Measurements from ENCODE around the gene SIDT2. TPM values are rescaled to one million over a fixed set of nuclear protein-coding genes. Genes with fewer than 3 reads are reported as not detected.

Gene SIDT2
- total RNA-seq, 4 donors from 2014 or later: 42.6 to 130 (median 74.7) TPM

GRCh38 chr11:117199916-117200812 is 21.6 kb downstream of the SIDT2 start:
- no peak for TF ChIP-seq CTCF (IDR thresholded peaks at IDR 0.05)
- TF ChIP-seq EP300 (IDR thresholded peaks at IDR 0.05): no peak
- no peak for TF ChIP-seq POLR2AphosphoS5 (IDR thresholded peaks at IDR 0.05)
- TF ChIP-seq POLR2A (IDR thresholded peaks at IDR 0.05): no peak
- DNase-seq (ENCODE audit: low spot score in 2 of 2): no peak
- 73% methylated on average over 10 of the region's 13 CpGs for WGBS
- no peaks in the 10 kb centered on the region for H3K27me3 ChIP-seq
- H3K9me3 ChIP-seq: no peaks in the 10 kb centered on the region
- peaks cover 21% of the 10 kb centered on the region for H3K4me1 ChIP-seq
- peak overlapping the region; percentile 76 for H3K27ac ChIP-seq
- H3K4me3 ChIP-seq: peak overlapping the region; percentile 40
- peaks cover 47% of the 10 kb centered on the region for H3K36me3 ChIP-seq

GRCh38 chr11:117200813-117201657 is 22.5 kb downstream of the SIDT2 start:
- peak overlapping the region; percentile 76 for H3K27ac ChIP-seq
- peak overlapping the region; percentile 40 for H3K4me3 ChIP-seq
- DNase-seq (ENCODE audit: low spot score in 2 of 2): no peak
- peaks cover 21% of the 10 kb centered on the region for H3K4me1 ChIP-seq
- TF ChIP-seq EP300 (IDR thresholded peaks at IDR 0.05) (no peak), CTCF (IDR thresholded peaks at IDR 0.05) (no peak), POLR2A (IDR thresholded peaks at IDR 0.05) (no peak), POLR2AphosphoS5 (IDR thresholded peaks at IDR 0.05) (no peak)
- H3K36me3 ChIP-seq: peaks cover 46% of the 10 kb centered on the region
- WGBS: 86% methylated on average over 12 of the region's 12 CpGs
- no peaks in the 10 kb centered on the region for H3K9me3 ChIP-seq
- no peaks in the 10 kb centered on the region for H3K27me3 ChIP-seq

GRCh38 chr11:117201658-117202305 is 23.2 kb downstream of the SIDT2 start:
- H3K36me3 ChIP-seq: peaks cover 38% of the 10 kb centered on the region
- TF ChIP-seq CTCF (IDR thresholded peaks at IDR 0.05) (no peak), POLR2A (IDR thresholded peaks at IDR 0.05) (no peak), EP300 (IDR thresholded peaks at IDR 0.05) (no peak), POLR2AphosphoS5 (IDR thresholded peaks at IDR 0.05) (no peak)
- H3K4me3 ChIP-seq: peak overlapping the region; percentile 40
- WGBS: 47% methylated on average over 10 of the region's 14 CpGs
- H3K27ac ChIP-seq: peak overlapping the region; percentile 43
- H3K9me3 ChIP-seq: no peaks in the 10 kb centered on the region
- H3K27me3 ChIP-seq: no peaks in the 10 kb centered on the region
- no peak for DNase-seq (ENCODE audit: low spot score in 2 of 2)
- H3K4me1 ChIP-seq: peaks cover 21% of the 10 kb centered on the region

- 84% methylated on average over 6 of the region's 7 CpGs for WGBS
- peaks cover 35% of the 10 kb centered on the region for H3K36me3 ChIP-seq
Observed at GRCh38 chr11:117202386-117203068, 24.0 kb downstream of the SIDT2 start.

More at GRCh38 chr11:117202386-117203068, 24.0 kb downstream of the SIDT2 start:
- Histone ChIP-seq H3K27ac (peak overlapping the region; percentile 43), H3K9me3 (no peaks in the 10 kb centered on the region), H3K4me3 (peak overlapping the region; percentile 40), H3K4me1 (peaks cover 19% of the 10 kb centered on the region), H3K27me3 (no peaks in the 10 kb centered on the region)
- no peak for DNase-seq (ENCODE audit: low spot score in 2 of 2)
- no peak for TF ChIP-seq CTCF (IDR thresholded peaks at IDR 0.05)
- TF ChIP-seq POLR2A (IDR thresholded peaks at IDR 0.05): no peak
- no peak for TF ChIP-seq EP300 (IDR thresholded peaks at IDR 0.05)
- TF ChIP-seq POLR2AphosphoS5 (IDR thresholded peaks at IDR 0.05): no peak
